ENCODE results near the gene SLF2. TPM values are rescaled to one million over a fixed set of nuclear protein-coding genes. Genes with fewer than 3 reads are reported as not detected.

The SLF2 gene
- total RNA-seq, 1 experiment from 2014 or later = 14.3 TPM

GRCh38 chr10:100881556-100882213 lies 31.1 kb upstream of the SLF2 start:
- POLR2A ChIA-PET = no interaction called here
- no peak overlapping the region for H3K4me3 Mint-ChIP-seq
- peaks cover 18% of the 10 kb centered on the region for H3K4me1 Mint-ChIP-seq

GRCh38 chr10:100882252-100882651 lies 30.5 kb upstream of the SLF2 start:
- H3K4me3 Mint-ChIP-seq = no peak overlapping the region
- DNase-seq (ENCODE audit: low spot score) (no peak), ATAC-seq (no peak)
- H3K9me3 Mint-ChIP-seq = no peaks in the 10 kb centered on the region
- no peak overlapping the region for H3K27ac Mint-ChIP-seq
- peaks cover 12% of the 10 kb centered on the region for H3K4me1 Mint-ChIP-seq
- H3K27me3 Mint-ChIP-seq (ENCODE audit: low read depth) = peaks cover 10% of the 10 kb centered on the region
- TF ChIP-seq ZBTB43 (CRISPR knock-in tag; IDR thresholded peaks at IDR 0.05) (no peak), ETV6 (CRISPR knock-in tag; IDR thresholded peaks at IDR 0.05) (no peak), MXD4 (CRISPR knock-in tag; IDR thresholded peaks at IDR 0.05; ENCODE audit: borderline replicate concordance) (no peak), RORB (CRISPR knock-in tag; IDR thresholded peaks at IDR 0.05) (no peak), EMX1 (CRISPR knock-in tag; IDR thresholded peaks at IDR 0.05) (no peak), ZNF138 (CRISPR knock-in tag; conservative IDR thresholded peaks at IDR 0.05) (no peak)
- TF ChIP-seq, protein P1, sequence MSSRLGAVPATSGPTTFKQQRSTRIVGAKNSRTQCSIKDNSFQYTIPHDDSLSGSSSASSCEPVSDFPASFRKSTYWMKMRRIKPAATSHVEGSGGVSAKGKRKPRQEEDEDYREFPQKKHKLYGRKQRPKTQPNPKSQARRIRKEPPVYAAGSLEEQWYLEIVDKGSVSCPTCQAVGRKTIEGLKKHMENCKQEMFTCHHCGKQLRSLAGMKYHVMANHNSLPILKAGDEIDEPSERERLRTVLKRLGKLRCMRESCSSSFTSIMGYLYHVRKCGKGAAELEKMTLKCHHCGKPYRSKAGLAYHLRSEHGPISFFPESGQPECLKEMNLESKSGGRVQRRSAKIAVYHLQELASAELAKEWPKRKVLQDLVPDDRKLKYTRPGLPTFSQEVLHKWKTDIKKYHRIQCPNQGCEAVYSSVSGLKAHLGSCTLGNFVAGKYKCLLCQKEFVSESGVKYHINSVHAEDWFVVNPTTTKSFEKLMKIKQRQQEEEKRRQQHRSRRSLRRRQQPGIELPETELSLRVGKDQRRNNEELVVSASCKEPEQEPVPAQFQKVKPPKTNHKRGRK (CRISPR knock-in tag; IDR thresholded peaks at IDR 0.05; ENCODE audit: borderline replicate concordance) = no peak
- TF ChIP-seq, protein P2, sequence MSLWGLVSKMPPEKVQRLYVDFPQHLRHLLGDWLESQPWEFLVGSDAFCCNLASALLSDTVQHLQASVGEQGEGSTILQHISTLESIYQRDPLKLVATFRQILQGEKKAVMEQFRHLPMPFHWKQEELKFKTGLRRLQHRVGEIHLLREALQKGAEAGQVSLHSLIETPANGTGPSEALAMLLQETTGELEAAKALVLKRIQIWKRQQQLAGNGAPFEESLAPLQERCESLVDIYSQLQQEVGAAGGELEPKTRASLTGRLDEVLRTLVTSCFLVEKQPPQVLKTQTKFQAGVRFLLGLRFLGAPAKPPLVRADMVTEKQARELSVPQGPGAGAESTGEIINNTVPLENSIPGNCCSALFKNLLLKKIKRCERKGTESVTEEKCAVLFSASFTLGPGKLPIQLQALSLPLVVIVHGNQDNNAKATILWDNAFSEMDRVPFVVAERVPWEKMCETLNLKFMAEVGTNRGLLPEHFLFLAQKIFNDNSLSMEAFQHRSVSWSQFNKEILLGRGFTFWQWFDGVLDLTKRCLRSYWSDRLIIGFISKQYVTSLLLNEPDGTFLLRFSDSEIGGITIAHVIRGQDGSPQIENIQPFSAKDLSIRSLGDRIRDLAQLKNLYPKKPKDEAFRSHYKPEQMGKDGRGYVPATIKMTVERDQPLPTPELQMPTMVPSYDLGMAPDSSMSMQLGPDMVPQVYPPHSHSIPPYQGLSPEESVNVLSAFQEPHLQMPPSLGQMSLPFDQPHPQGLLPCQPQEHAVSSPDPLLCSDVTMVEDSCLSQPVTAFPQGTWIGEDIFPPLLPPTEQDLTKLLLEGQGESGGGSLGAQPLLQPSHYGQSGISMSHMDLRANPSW (CRISPR knock-in tag; conservative IDR thresholded peaks at IDR 0.05; ENCODE audit: low read depth) = no peak
- no peaks in the 10 kb centered on the region for H3K36me3 Mint-ChIP-seq
- ChIA-PET CTCF (interaction anchor here (1.0 to 3.2 kb wide), 3 partner anchors 244 to 319 kb away, joined by 3 to 13 read pairs (median 4); no protein-coding TSS in a partner anchor), POLR2A (no interaction called here)

More at GRCh38 chr10:100881556-100882213, 31.1 kb upstream of the SLF2 start:
- Mint-ChIP-seq H3K27ac (no peak overlapping the region), H3K27me3 (ENCODE audit: low read depth) (peaks cover 15% of the 10 kb centered on the region), H3K9me3 (no peaks in the 10 kb centered on the region), H3K36me3 (no peaks in the 10 kb centered on the region)
- TF ChIP-seq MXD4 (CRISPR knock-in tag; IDR thresholded peaks at IDR 0.05; ENCODE audit: borderline replicate concordance) (no peak), MYBL2 (CRISPR knock-in tag; IDR thresholded peaks at IDR 0.05) (no peak)
- CTCF ChIA-PET = interaction anchor here (0.8 to 3.2 kb wide), 3 partner anchors 312 to 363 kb away, joined by 3 to 13 read pairs (median 4); no protein-coding TSS in a partner anchor
- no peak for ATAC-seq
- no peak for DNase-seq (ENCODE audit: low spot score)

GRCh38 chr10:100882671-100883311 lies 30.0 kb upstream of the SLF2 start:
- H3K27ac Mint-ChIP-seq = no peak overlapping the region
- POLR2A ChIA-PET = no interaction called here
- H3K27me3 Mint-ChIP-seq (ENCODE audit: low read depth) = peaks cover 8% of the 10 kb centered on the region
- DNase-seq (ENCODE audit: low spot score) (no peak), ATAC-seq (no peak)
- H3K9me3 Mint-ChIP-seq = no peaks in the 10 kb centered on the region
- H3K4me1 Mint-ChIP-seq = peaks cover 8% of the 10 kb centered on the region
- TF ChIP-seq E2F4 (CRISPR knock-in tag; IDR thresholded peaks at IDR 0.05; ENCODE audit: borderline replicate concordance, low read depth) (no peak), SOX15 (CRISPR knock-in tag; IDR thresholded peaks at IDR 0.05) (no peak), PREB (CRISPR knock-in tag; IDR thresholded peaks at IDR 0.05; ENCODE audit: borderline replicate concordance) (no peak), ZNF138 (CRISPR knock-in tag; conservative IDR thresholded peaks at IDR 0.05) (no peak), ZBTB21 (CRISPR knock-in tag; IDR thresholded peaks at IDR 0.05; ENCODE audit: borderline replicate concordance) (no peak), ZMAT4 (CRISPR knock-in tag; IDR thresholded peaks at IDR 0.05) (no peak)
- no peak overlapping the region for H3K4me3 Mint-ChIP-seq
- CTCF ChIA-PET = interaction anchor here (1.1 to 3.2 kb wide), 3 partner anchors 9 to 320 kb away, joined by 3 to 13 read pairs (median 4); no protein-coding TSS in a partner anchor
- no peaks in the 10 kb centered on the region for H3K36me3 Mint-ChIP-seq

All from WTC11 (cell line).